Hematopoietic multipotent progenitor cell treated with erythropoietin and hydrocortisone succinate and interleukin-3 and kit ligand, for 4 days (in vitro differentiated cells): ENCODE measurements around the gene SLC13A2.

Source experiments
- DNase-seq: peaks from one replicate; pipeline ENCODE4 v3.0.0-alpha.2; 2015

The SLC13A2 gene

DNA sequence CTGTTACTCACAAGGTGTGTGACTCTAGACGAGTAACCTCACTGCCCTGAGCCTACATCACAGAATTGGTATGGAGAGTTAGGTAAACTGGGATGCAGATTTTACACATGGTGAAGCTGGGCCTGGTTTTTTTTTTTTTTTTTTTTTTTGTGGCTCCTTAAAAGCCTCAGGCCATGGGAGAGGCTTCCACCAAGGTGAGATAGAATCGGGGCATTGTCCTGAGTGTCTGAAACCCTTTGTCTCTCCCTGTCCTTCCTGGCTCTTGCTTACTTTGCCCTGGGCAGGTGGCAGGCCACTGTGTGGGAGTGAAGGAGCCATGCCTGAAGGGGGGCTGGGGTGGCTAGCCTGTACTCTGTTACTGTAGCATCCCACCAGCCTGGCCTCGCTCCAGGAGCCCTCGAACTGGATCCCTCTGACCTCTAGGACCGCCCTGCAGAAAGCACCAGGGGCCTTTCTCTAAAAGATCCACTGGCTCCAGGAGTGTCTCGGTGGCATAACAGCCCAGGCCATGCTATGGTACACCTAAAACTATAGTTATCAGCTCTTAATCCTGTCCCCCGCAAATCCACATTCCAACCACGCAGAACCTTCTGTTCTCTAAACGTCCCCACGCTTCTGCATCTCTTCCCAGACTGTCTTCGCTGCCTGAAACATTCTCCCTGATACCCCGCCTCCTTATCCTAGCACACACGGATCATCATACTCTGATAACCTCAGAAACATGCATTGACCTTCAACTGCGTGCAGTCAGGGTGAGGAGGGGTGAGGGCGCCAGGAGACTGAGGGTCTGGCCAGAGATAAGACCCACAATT lies 1.7 kb upstream of the SLC13A2 start:
- no peak for DNase-seq

DNA sequence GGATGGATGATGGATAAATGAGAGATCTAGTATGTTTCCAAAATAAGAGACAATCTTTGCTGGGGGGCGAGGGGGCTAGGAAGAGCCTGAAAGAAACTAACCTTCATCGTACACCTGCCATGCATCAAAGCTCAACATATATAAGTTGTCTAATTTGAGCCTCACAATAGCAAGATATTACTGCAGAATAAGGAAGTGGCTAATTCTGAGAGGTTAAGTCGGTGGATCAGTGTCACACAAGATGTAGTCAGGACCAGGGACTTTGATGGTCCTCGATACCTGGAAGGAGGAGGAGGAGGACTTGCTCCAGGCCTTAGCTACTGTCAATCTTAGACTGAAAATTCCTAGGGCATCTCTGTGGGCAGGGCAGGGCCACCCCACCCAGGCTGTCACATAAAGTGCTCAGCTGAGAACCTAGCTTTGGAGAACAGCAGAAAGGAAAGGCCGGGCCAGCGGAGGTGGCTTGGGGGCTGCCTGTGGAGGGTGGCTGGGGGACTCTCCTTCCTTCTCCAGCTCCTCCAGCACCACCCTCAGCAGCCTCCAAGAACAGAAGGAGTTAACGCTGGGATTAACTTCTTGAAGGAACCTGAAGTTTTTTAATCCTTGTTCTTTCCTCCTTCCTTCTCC lies 460 bp upstream of the SLC13A2 start:
- DNase-seq: no peak

DNA sequence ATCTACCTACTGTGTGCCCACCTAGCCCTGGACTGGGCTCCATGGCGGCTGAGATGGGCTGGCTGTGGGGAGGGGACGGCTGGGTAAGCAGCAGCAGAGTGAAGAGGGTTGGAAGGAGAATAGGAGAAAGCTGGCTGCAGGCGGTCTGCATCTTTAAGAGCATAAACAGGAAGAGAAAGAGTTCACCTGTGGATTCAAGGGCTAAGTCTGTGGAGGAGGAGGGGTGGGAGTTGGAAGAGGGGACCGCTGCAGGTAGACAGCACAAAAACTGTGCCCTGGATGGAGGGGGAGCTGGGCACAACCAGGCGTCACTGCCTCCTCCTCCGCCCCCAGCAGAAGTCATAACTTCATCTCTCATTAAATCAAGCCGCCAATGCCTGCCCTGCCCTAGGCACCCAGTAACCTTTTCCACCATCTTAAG lies 677 bp downstream of the SLC13A2 start:
- DNase-seq: no peak

DNA sequence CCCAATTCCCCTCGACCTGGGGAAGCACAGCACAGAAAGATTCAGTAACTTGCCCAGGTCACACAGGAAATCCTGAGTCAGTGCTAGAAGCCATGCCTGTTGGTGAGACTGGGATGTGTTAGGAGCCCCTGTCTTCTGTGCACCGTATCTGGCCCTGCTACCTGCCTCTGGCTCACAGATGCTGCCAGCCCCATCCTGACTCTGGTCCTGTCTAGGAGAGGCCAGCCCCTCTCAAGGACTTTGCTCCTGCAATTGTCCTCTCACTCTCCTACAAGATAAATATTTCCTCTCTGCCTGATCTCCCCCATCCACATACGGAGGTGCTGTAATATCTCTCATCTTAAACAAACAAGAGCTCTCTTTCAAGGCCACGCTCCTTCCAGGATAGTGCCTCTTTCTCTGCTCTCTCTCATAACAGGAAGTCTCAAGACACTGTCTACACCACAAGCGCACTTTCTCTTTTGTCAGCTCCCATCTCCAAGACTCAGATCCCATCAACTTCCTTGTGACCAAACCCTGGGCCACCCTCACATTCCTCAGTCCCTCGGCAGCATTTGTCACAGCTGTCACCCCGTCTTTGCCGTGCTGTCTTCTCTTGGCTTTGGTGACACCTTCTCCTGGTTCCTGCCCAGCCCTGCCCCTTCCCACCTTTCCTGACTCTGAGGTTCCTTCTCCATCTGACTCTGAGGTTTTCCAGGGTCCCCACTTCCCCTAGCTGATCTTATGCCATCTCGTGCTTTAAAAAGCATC lies 1.9 kb downstream of the SLC13A2 start:
- no peak for DNase-seq

DNA sequence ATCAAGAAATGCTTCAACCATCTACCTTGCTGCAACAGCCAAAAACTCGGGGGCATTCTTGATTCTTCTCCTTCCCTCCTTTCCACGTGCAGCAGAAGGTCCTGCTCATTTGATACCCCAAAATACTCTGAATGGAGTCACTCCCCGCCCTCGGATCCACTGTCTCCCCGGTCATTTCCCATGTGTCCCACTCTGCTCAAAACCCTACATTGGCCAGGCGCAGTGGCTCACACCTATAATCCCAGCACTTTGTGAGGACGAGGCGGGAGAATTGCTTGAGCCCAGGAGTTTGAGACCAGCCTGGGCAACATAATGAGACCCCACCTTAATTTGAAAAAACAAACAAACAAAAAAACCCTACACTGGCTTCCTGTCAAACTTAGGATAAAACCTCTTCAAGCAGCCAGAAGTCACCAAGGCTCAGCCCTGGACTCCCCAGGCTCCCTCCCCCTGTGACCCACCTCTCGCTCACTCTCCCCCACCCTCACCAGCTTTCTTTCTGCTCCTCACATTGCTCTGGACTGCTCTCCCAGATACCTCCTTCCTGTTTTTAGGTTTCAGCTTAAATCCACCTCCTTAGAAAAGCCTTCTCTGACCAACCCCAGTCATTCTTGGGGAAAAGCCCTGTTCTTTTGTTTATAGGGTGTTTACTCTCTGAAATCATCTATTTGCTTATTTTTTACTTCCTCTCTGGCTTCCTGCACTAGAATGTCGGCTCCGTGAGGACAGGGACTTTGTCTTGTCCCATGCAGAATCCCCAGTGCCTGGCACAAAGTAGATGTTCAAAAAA lies 2.8 kb downstream of the SLC13A2 start:
- no peak for DNase-seq

DNA sequence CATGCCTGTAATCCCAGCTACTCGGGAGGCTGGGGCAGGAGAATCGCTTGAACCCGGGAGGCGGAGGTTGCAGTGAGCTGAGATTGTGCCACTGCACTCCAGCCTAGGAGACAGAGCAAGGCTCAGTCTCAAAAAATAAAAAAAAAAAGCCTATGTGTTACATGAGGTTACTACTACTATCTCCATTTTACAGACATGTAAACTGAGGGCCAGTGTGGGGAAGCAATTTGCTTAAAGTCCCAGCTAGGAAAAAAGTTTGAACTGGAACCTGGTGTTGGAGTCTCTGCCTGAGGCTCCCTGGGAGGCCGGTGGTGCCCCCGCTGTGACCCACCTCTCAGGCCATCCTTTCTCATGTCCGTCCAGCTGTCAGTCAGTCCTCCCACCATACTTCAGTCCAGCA lies 4.5 kb downstream of the SLC13A2 start:
- DNase-seq: no peak

DNA sequence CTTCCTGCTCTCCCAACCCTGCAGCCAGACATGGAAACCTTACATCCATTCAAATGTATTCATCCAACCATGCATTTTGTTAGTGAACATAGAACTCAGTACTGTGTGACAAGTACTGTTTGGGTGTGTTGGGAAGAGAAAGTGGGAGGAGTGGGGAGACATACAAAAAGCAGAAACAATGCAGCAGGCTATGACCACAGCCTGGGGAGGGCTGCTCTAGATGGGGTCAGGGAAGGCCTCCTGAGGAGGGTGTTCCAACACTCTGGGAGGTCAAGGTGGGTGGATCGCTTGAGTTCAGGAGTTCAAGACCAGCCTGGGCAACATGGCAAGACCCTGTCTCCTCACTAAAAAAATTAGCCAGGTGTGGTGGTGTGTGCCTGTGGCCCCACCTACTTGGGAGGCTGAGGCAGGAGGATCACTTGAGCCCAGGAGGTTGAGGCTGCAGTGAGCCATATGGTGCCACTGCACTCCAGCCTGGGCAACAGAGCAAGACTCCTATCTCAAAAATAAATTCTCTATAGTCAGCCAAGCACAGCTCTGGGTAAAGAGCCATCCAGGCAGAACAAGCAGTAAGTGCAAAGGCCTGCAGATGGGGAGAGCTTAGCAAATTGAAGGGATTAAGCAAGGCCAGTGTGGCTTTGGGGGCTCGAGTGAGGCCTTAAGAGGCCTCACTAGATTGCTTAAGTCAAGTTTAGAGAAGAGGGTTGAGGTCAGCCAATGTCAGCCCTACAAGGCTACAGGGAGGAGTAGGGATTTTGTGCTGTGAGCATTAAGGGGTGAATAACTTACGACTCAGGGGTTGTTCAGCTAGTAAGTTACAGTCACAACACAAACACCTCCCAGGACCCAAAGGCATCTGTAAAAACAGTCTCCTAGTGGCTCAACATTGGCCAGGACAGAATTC lies 5.5 kb downstream of the SLC13A2 start:
- no peak for DNase-seq

DNA sequence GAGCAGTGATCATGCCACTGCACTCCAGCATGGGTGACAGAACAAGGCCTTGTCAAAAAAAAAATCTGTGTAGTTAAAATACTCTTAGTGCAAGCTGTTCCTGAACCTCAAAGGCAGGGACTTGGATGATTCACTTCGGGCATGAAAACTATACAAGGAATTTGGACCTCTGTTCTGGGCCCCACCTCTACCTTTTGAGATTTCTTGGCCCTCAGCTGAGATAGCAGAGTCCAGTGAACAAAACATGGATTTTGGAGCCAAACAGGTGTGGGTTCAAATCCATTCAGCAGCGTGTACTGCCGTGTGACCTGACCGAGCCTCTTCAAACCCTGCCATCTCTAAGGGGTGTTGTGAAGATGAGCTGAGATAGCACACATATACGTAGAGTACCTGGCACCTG lies 6.8 kb downstream of the SLC13A2 start:
- no peak for DNase-seq

DNA sequence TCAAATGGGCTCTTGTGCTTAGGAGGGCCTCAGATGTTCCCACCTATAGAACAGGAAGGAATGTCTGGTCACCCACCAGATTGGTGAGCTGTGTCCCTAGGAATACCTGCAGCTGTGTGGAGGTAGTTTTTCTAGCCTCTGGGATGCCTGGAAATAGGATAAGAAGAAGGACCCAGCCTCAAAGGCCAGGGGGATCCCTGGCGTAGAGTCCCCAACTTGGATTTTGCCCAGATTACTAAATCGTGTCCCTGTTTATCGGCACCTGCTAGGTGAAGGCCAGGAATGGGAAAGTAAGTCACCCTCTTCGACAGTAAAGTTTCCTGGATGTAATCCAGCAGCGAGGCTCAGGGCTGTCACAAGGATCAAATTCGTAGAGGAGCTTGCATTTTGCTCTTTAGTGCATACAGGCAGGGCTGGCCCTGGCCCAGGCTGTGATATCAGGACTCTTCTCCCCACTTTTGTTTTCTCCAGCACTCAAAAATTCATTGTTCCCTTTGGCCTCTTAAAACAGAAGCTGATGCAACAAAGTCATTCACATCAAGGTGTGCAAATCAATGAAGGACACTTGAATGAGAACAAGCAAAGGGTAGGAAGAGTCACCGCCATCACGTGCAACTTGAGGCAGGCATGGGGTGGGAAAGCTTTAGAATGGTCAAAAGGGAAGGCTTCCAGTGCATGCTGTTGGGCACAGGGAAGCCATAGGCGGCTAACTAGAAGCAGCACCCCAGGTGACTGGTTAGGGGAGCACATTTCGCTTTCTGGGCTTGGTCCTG lies 7.5 kb downstream of the SLC13A2 start:
- DNase-seq: no peak

DNA sequence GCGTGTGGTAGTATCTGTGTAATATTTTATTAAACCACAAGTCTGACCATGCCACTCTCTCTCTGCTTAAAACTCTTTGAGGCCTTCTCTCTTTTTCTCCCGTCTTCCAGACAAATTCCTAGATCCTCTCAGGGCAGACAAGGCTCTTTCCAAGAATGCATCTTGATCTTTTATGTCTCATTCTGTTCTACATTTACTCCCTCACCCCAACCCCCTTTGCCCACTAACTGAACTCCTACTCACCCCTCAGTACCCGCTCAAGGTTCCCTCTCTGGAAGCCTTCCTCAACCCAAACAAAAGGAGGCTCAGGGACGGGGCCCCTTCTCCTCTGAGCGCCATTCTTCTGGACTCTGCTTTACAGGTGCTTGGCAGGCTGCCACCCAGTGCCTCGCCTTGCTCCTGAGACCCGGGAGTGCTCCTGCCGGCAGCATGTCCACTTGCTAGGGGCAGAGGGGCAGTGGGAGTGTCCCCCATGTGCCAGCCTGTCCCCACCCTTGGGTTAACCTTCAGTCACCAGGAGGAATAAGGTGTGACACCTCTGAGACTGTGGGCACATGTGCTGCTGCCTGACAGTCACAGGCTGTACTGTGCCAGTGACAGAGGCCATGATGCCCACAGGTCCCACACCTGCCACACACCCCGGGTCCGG lies 9.2 kb downstream of the SLC13A2 start:
- DNase-seq: no peak

DNA sequence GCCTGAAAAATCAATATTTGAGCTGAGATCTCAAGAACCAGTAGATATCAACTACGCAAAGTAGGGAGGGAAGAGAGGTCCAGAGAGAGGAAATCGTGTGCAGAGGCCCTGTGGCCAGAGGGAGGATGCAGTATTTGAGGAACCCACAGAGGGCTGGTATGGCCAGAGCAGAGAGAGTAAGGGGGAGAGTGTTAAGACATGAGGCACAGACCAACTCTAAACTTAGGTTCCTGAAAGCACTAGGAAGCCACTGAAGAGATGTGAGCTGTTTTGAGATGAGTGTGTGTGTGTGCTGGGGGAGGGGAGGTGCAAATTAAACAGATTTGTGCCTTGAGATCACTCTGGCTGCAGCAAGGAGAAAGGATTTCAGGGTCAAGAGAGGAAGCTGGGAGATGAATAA lies 10.9 kb downstream of the SLC13A2 start:
- DNase-seq: peak; percentile 47

DNA sequence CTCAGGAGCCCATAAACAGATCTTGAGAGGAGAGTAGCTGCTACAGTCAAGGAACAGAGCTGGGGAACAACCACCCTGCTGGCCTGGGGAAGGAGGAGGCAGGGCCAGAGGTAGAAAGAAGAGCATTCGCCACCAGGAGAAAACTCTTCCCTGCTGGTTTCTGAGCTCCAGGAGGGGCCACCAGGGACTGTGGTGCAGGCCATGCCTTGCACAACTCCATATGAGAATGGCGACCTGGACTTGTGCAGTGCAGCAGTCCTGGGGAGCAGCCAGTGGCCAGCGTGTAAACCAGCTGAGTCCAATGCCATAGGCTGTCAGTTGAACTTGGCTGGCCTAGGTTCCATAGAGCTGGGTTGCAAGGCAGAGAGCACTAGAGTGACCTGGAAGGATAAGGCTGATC lies 11.6 kb downstream of the SLC13A2 start:
- DNase-seq: no peak

DNA sequence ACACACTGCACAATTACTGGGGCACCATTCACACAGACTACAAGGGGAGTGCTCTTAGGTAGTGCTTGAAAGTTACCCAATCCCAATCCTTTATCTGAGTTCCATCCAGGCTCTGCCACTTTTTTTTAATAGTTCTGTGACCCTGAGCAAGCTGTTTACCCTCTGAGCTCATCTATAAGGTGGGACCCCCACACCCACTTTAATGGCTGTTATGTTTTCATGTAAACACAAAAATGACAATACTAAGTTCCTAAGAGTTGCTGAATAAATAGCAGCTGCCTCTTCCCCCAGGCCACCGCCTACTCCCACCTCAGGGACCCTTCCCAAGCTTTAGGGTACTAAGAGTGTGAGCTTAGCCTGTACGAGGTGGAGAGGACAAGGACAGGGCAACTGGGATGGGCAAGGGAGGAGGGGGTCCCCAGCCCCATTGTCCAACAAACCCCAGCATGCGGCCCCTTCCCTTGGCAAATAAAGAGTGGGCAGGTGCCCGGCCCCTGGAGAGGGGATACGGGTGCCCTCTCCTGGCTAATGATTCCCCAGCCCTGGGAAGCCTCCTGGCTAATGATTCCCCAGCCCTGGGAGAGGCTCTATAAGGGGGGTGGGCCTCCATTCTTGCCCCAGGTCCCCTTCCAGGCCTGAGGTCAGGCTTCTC lies 14.6 kb downstream of the SLC13A2 start:
- DNase-seq: no peak

DNA sequence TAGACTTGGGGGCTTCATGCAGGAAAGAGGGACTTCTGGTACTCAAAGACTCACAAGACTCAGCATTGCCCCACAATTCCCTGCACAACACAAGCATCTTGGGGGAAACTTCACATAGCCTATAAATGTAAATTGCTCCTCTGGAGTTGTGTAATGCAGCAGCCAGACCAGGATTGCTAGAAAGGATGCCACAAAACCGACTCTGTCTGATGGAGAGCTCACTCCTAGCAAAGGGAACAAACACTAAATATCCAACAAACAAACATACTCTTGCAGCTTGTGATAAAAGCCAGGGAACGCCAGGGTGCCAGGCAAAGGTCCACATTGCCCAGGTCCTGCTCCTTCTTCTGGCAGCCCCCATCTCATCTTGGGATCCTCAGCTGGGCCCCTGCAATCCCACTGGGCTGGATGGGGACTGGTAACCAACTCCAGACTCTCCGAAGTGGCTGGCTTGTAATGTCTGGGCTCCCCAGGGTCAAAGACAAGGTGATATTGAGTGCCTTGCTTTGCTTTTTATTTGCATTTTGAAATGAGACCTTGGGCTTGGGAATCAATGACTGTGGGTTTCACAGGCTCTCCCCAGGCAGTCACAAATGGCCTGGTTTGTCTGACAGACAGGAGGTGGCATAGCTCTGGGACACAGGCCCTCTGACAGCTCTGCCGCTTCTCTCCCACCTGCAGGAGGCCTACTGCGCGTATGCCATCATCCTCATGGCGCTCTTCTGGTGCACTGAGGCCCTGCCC lies 15.3 kb downstream of the SLC13A2 start:
- DNase-seq: no peak

DNA sequence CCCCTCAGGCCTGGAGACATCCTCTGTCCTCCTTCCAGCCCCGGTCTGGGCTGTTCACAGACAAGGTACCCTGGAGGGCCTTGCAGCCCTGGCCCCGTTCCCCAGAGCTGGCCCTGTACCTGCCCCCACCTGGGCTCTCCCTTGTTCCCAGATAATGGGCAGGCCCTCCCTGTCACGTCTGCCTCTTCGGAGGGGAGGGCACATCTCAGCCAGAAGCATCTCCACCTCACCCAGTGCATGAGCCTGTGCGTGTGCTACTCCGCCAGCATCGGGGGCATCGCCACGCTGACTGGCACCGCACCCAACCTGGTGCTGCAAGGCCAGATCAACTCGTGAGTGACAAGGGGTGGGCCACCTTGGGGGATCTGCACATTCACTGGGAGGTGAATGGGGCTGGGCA lies 17.8 kb downstream of the SLC13A2 start:
- no peak for DNase-seq

DNA sequence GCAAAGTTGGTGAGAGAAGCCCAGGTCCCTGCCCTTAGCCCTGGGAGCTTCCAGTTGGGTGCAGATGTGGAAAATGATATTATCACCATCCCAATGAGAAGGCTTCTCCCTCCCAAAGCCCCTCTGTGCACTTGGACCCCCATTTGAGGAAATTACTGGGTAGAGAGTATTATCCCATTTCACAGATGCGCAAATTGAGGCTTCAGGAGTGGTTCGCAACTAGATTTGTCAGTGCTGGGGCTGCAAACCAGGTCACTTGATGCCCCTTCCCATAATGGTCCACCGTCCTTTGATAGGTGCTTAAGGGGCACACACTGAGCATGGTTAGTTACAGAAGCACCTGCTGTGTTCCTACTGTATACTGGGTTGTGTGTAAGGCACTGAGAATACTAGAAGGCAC lies 18.4 kb downstream of the SLC13A2 start:
- no peak for DNase-seq

DNA sequence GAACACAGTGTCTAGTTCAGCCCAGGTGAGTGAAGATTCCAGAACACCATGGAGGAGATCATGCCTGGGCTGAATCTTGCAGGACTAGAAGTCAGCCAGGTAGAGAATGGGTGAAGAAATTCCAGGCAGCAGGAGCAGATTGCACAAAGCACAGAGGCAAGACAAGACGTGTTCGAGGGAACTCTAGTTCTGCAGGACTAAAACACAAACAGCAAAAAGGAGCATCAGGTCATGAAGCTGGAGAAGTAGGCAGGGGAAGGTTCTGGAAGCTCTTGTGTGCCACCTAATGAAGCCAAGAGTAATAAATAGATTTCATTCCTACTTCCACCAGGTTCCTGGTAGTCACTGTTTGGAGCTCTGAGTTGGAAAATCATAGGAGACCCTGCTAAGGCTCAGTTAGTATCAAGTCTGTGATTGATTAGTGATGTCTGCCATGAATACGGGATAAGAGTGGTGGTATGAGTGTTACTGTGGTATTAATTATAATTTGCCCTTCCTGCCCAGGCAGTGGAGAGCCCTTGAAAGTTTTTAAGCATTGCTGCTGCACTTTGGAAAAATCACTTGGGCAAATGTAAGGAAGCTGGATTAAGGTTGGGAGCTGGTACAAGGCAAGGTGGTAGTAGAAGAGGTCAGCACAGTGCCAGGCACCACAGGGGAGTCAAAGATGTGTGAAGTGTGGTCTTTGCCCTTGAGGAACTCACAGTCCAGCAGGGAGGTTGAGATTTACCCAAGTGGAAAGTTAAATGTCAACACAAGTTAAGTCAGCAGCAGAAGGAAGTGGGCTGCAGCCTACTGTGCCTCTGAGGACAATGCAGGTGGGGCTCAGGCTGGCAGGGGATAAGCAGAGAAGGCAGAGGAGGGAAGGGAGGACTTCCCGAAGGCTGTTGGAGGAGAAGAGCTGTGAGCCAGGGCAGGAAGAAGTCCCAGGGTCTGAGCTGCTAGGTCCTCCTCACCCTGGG lies 19.2 kb downstream of the SLC13A2 start:
- peak; percentile 33 for DNase-seq

DNA sequence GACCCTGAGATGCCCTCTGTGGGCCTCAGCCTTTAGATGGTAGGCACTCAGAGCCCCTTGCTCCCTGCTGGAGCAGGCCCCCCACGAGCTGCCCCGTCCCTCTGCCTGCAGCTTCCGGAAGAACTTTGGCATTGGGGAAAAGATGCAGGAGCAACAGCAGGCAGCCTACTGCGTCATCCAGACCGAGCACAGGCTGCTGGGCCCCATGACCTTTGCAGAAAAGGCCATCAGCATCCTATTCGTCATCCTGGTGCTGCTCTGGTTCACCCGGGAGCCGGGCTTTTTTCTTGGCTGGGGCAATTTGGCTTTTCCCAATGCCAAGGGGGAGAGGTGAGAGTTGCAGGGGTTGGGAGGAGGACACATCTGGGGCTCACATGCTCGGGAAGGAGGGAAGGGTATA lies 20.0 kb downstream of the SLC13A2 start:
- DNase-seq: no peak
